HFF-Myc (cell line): ENCODE data around the gene HTR3B.

Experiments used
- DNase-seq: peaks from one replicate; pipeline ENCODE4 v3.0.0-alpha.2; 2011; ENCODE audit warnings: low read depth; ENCODE audit errors: extremely low read depth
- H3K4me3 ChIP-seq: replicated peaks from 2 replicates; pipeline ENCODE4 v1.5.1; 2011; ENCODE audit warnings: low read depth, mild to moderate bottlenecking, control low read depth, low read length
- TF ChIP-seq, protein P1 (sequence below): IDR thresholded peaks from 2 replicates; pipeline ENCODE4 v1.5.1; 2012; ENCODE audit warnings: mild to moderate bottlenecking, low read depth, low read length, control low read depth; ENCODE audit errors: missing control alignments

HTR3B gene

DNA sequence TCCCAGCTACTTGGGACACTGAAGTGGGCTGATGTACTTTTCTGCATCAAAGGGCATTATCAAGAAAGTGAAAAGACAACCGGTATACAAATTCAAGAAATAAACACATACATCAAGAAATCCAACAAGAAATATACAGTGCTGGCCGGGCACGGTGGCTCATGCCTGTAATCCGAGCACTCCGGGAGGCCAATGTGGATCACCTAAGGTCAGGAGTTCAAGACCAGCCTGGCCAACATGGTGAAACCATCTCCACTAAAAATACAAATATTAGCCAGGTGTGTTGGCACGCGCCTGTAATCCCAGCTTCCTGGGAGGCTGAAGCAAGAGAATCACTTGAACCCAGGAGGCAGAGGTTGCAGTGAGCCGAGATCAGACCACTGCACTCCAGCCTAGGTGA lies 38.7 kb upstream of the HTR3B start:
- DNase-seq = no peak
- TF ChIP-seq, protein P1, sequence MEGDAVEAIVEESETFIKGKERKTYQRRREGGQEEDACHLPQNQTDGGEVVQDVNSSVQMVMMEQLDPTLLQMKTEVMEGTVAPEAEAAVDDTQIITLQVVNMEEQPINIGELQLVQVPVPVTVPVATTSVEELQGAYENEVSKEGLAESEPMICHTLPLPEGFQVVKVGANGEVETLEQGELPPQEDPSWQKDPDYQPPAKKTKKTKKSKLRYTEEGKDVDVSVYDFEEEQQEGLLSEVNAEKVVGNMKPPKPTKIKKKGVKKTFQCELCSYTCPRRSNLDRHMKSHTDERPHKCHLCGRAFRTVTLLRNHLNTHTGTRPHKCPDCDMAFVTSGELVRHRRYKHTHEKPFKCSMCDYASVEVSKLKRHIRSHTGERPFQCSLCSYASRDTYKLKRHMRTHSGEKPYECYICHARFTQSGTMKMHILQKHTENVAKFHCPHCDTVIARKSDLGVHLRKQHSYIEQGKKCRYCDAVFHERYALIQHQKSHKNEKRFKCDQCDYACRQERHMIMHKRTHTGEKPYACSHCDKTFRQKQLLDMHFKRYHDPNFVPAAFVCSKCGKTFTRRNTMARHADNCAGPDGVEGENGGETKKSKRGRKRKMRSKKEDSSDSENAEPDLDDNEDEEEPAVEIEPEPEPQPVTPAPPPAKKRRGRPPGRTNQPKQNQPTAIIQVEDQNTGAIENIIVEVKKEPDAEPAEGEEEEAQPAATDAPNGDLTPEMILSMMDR = no peak
- H3K4me3 ChIP-seq = no peak overlapping the region

DNA sequence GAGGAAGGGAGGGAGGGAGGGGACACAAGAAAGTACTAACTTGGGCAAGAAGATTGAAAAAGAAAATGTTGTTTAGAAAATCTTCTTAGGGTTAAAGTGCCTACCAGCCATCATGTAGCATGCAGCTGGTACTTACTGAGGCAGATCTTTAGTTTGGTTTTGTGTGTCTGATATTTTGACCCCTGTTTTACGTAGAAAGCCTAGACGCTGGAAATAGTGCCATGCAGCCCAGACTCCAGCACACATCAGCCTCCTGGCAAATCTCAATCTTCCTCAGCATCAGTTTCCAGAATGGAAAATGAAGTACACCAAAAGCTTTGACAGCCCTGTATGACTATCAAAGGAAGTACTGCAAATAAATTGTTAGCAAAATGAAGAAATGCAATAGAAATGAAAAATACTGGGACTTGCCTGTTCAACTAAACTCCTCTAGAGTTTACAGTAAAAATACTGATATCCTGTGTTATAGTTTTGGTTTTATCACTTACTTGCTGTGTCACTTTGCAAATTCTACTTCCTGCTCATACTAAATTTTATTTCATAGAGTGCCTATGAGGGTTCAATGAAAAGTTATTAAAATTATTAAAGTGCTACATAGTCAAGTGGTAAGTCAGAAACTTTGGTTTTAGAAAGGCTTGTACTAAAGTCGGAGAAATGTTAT lies 36.6 kb upstream of the HTR3B start:
- DNase-seq = no peak
- TF ChIP-seq, protein P1 = no peak
- no peak overlapping the region for H3K4me3 ChIP-seq

DNA sequence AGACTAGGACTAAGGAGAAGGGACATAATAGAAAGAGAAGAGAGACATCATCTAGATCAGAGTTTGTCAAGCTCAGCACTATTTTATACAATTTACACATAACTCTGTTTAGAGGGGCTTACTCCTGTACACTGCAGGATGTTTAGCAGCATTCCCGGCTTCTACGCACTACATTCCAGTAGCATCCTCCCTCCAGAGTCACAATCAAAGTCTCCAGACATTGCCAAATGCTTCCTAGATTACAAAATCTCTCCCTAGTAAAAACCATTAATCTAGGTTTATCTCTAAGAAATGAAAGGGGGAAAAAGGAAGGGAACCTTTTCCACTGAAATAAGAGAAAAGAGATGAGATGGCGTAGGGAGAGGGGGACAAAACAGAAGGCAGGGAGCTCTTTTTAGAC lies 33.3 kb upstream of the HTR3B start:
- no peak overlapping the region for H3K4me3 ChIP-seq
- DNase-seq = no peak
- TF ChIP-seq, protein P1 = no peak

DNA sequence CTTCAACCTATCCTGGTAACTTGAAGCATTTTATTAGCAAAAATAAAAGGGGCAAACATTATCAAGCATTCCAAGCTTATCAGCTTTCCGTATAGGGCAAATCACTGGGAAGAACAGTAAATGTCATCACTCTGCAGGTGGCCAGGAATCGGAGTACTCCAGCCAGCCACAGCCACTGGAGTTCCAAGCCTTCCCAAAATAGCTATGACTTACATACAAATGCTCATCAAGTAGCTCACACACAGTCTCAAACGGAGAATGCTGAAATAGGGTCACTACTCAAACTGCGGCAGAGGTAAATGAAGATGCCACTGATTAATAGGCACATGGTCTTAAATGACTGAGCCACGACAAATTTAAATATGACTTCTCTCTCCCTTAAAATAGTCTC lies 31.4 kb upstream of the HTR3B start:
- peak overlapping the region; percentile 8 for H3K4me3 ChIP-seq
- no peak for DNase-seq
- TF ChIP-seq, protein P1 = no peak

DNA sequence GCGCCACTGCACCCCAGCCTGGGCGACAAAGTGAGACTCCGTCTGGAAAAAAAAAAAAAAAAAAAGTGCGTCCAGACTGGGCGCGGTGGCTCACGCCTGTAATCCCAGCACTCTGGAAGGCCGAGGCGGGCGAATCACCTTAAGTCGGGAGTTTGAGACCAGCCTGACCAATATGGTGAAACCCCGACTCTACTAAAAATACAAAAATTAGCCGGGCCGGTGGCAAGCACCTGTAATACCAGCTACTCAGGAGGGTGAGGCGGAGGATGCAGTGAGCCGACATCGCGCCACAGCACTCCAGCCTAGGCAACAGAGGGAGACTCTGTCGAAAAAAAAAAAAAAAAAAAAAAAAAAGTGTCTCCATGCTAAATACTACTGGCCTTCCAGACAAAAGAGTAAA lies 30.5 kb upstream of the HTR3B start:
- peak overlapping the region; percentile 57 for H3K4me3 ChIP-seq
- DNase-seq = no peak
- TF ChIP-seq, protein P1 = no peak

DNA sequence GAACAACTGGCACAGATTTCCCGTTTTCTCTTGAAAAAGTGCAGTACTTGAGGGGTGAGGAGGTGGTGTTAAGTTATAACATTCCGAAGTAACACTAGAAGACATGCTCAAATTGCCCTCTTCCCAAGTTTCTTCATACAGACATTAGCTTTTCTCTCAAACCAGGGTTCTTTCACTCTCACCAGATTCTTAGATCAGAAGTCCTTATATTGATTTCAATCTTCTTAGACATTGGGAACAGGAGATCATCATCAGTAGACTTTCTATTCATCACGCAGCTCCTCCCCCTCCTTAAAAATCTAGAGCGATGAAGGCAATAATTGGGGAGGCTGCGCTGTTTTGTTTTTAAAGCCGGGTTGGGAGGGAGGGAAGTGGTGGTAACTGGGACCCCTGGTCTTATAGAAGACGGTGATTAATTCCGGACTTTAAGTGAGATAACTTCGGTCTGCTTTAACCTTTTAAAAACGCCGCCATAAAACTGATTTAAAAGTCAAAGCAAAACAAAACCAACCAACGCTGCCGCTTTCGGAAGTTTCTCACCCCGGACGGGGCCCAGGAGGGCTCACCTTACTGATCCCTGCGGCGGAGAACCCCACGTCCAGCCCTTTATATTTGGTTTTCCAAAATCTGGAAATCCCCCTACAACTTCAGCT lies 29.9 kb upstream of the HTR3B start:
- DNase-seq = no peak
- TF ChIP-seq, protein P1 = no peak
- peak overlapping the region; percentile 57 for H3K4me3 ChIP-seq
